ENCODE data around the gene CNTN4.
"Not testable (repeated sequence)": the region's sequence is repeated elsewhere in the genome, so short reads cannot be mapped to it uniquely, and the experiment has no call there.

The CNTN4 gene

GRCh38 chr3:2967871-2968270 lies 869.2 kb downstream of the CNTN4 start:
- no peak overlapping the region for H3K27ac ChIP-seq (ENCODE audit: low read depth in 2 of 2, low read length in 2 of 2)
- H3K4me3 ChIP-seq (ENCODE audit: low read length in 2 of 2): no peak overlapping the region
- no peaks in the 10 kb centered on the region for H3K4me1 ChIP-seq (ENCODE audit: control insufficient read depth in 2 of 2, insufficient read depth in 2 of 2, low read length in 2 of 2)
- no peak overlapping the region for H3K9ac ChIP-seq (ENCODE audit: low read depth in 1 of 2, low read length in 2 of 2)
- no peaks in the 10 kb centered on the region for H3K9me3 ChIP-seq (ENCODE audit: control insufficient read depth in 2 of 2, low read length in 2 of 2)
- H3K27me3 ChIP-seq (ENCODE audit: control insufficient read depth in 2 of 2, insufficient read depth in 2 of 2, low read length in 2 of 2): no peaks in the 10 kb centered on the region
- H3K36me3 ChIP-seq (ENCODE audit: control insufficient read depth in 2 of 2, insufficient read depth in 2 of 2, low read length in 2 of 2): no peaks in the 10 kb centered on the region

- Histone ChIP-seq H3K27me3 (ENCODE audit: control insufficient read depth in 2 of 2, insufficient read depth in 2 of 2, low read length in 2 of 2) (no peaks in the 10 kb centered on the region), H3K36me3 (ENCODE audit: control insufficient read depth in 2 of 2, insufficient read depth in 2 of 2, low read length in 2 of 2) (no peaks in the 10 kb centered on the region), H3K9me3 (ENCODE audit: control insufficient read depth in 2 of 2, low read length in 2 of 2) (no peaks in the 10 kb centered on the region), H3K27ac (ENCODE audit: low read depth in 2 of 2, low read length in 2 of 2) (no peak overlapping the region), H3K9ac (ENCODE audit: low read depth in 1 of 2, low read length in 2 of 2) (no peak overlapping the region), H3K4me1 (ENCODE audit: control insufficient read depth in 2 of 2, insufficient read depth in 2 of 2, low read length in 2 of 2) (no peaks in the 10 kb centered on the region), H3K4me3 (ENCODE audit: low read length in 2 of 2) (no peak overlapping the region)
Observed at GRCh38 chr3:2968475-2968874, 869.8 kb downstream of the CNTN4 start.

GRCh38 chr3:2976212-2976611 lies 877.5 kb downstream of the CNTN4 start:
- H3K9me3 ChIP-seq (ENCODE audit: control insufficient read depth in 2 of 2, low read length in 2 of 2): no peaks in the 10 kb centered on the region
- no peaks in the 10 kb centered on the region for H3K4me1 ChIP-seq (ENCODE audit: control insufficient read depth in 2 of 2, insufficient read depth in 2 of 2, low read length in 2 of 2)
- no peaks in the 10 kb centered on the region for H3K36me3 ChIP-seq (ENCODE audit: control insufficient read depth in 2 of 2, insufficient read depth in 2 of 2, low read length in 2 of 2)
- no peak overlapping the region for H3K27ac ChIP-seq (ENCODE audit: low read depth in 2 of 2, low read length in 2 of 2)
- H3K27me3 ChIP-seq (ENCODE audit: control insufficient read depth in 2 of 2, insufficient read depth in 2 of 2, low read length in 2 of 2): no peaks in the 10 kb centered on the region
- H3K9ac ChIP-seq (ENCODE audit: low read depth in 1 of 2, low read length in 2 of 2): no peak overlapping the region
- H3K4me3 ChIP-seq (ENCODE audit: low read length in 2 of 2): no peak overlapping the region

GRCh38 chr3:2976796-2977195 lies 878.1 kb downstream of the CNTN4 start:
- H3K27ac ChIP-seq (ENCODE audit: low read depth in 2 of 2, low read length in 2 of 2): no peak overlapping the region
- no peak overlapping the region for H3K4me3 ChIP-seq (ENCODE audit: low read length in 2 of 2)
- H3K9me3 ChIP-seq (ENCODE audit: control insufficient read depth in 2 of 2, low read length in 2 of 2): no peaks in the 10 kb centered on the region
- no peaks in the 10 kb centered on the region for H3K27me3 ChIP-seq (ENCODE audit: control insufficient read depth in 2 of 2, insufficient read depth in 2 of 2, low read length in 2 of 2)
- H3K36me3 ChIP-seq (ENCODE audit: control insufficient read depth in 2 of 2, insufficient read depth in 2 of 2, low read length in 2 of 2): no peaks in the 10 kb centered on the region
- no peak overlapping the region for H3K9ac ChIP-seq (ENCODE audit: low read depth in 1 of 2, low read length in 2 of 2)
- H3K4me1 ChIP-seq (ENCODE audit: control insufficient read depth in 2 of 2, insufficient read depth in 2 of 2, low read length in 2 of 2): no peaks in the 10 kb centered on the region

- H3K27ac ChIP-seq (ENCODE audit: low read depth in 2 of 2, low read length in 2 of 2): no peak overlapping the region
- no peak overlapping the region for H3K9ac ChIP-seq (ENCODE audit: low read depth in 1 of 2, low read length in 2 of 2)
- no peaks in the 10 kb centered on the region for H3K9me3 ChIP-seq (ENCODE audit: control insufficient read depth in 2 of 2, low read length in 2 of 2)
- no peaks in the 10 kb centered on the region for H3K27me3 ChIP-seq (ENCODE audit: control insufficient read depth in 2 of 2, insufficient read depth in 2 of 2, low read length in 2 of 2)
- no peaks in the 10 kb centered on the region for H3K36me3 ChIP-seq (ENCODE audit: control insufficient read depth in 2 of 2, insufficient read depth in 2 of 2, low read length in 2 of 2)
- H3K4me3 ChIP-seq (ENCODE audit: low read length in 2 of 2): no peak overlapping the region
- no peaks in the 10 kb centered on the region for H3K4me1 ChIP-seq (ENCODE audit: control insufficient read depth in 2 of 2, insufficient read depth in 2 of 2, low read length in 2 of 2)
Observed at GRCh38 chr3:2978977-2979732, 880.5 kb downstream of the CNTN4 start.

- H3K27me3 ChIP-seq (ENCODE audit: control insufficient read depth in 2 of 2, insufficient read depth in 2 of 2, low read length in 2 of 2): no peaks in the 10 kb centered on the region
- H3K27ac ChIP-seq (ENCODE audit: low read depth in 2 of 2, low read length in 2 of 2): no peak overlapping the region
- no peaks in the 10 kb centered on the region for H3K36me3 ChIP-seq (ENCODE audit: control insufficient read depth in 2 of 2, insufficient read depth in 2 of 2, low read length in 2 of 2)
- no peaks in the 10 kb centered on the region for H3K9me3 ChIP-seq (ENCODE audit: control insufficient read depth in 2 of 2, low read length in 2 of 2)
- no peak overlapping the region for H3K9ac ChIP-seq (ENCODE audit: low read depth in 1 of 2, low read length in 2 of 2)
- H3K4me3 ChIP-seq (ENCODE audit: low read length in 2 of 2): no peak overlapping the region
- H3K4me1 ChIP-seq (ENCODE audit: control insufficient read depth in 2 of 2, insufficient read depth in 2 of 2, low read length in 2 of 2): no peaks in the 10 kb centered on the region
Observed at GRCh38 chr3:2984005-2984830, 885.6 kb downstream of the CNTN4 start.

- Histone ChIP-seq H3K27me3 (ENCODE audit: control insufficient read depth in 2 of 2, insufficient read depth in 2 of 2, low read length in 2 of 2) (no peaks in the 10 kb centered on the region), H3K4me1 (ENCODE audit: control insufficient read depth in 2 of 2, insufficient read depth in 2 of 2, low read length in 2 of 2) (no peaks in the 10 kb centered on the region), H3K36me3 (ENCODE audit: control insufficient read depth in 2 of 2, insufficient read depth in 2 of 2, low read length in 2 of 2) (no peaks in the 10 kb centered on the region), H3K27ac (ENCODE audit: low read depth in 2 of 2, low read length in 2 of 2) (no peak overlapping the region), H3K4me3 (ENCODE audit: low read length in 2 of 2) (no peak overlapping the region), H3K9me3 (ENCODE audit: control insufficient read depth in 2 of 2, low read length in 2 of 2) (no peaks in the 10 kb centered on the region), H3K9ac (ENCODE audit: low read depth in 1 of 2, low read length in 2 of 2) (no peak overlapping the region)
Observed at GRCh38 chr3:2984831-2985220, 886.2 kb downstream of the CNTN4 start.

GRCh38 chr3:2985479-2985878 lies 886.8 kb downstream of the CNTN4 start:
- Histone ChIP-seq H3K9ac (ENCODE audit: low read depth in 1 of 2, low read length in 2 of 2) (no peak overlapping the region), H3K9me3 (ENCODE audit: control insufficient read depth in 2 of 2, low read length in 2 of 2) (no peaks in the 10 kb centered on the region), H3K4me3 (ENCODE audit: low read length in 2 of 2) (no peak overlapping the region), H3K27ac (ENCODE audit: low read depth in 2 of 2, low read length in 2 of 2) (no peak overlapping the region), H3K4me1 (ENCODE audit: control insufficient read depth in 2 of 2, insufficient read depth in 2 of 2, low read length in 2 of 2) (no peaks in the 10 kb centered on the region), H3K36me3 (ENCODE audit: control insufficient read depth in 2 of 2, insufficient read depth in 2 of 2, low read length in 2 of 2) (no peaks in the 10 kb centered on the region), H3K27me3 (ENCODE audit: control insufficient read depth in 2 of 2, insufficient read depth in 2 of 2, low read length in 2 of 2) (no peaks in the 10 kb centered on the region)

GRCh38 chr3:2992534-2992933 lies 893.9 kb downstream of the CNTN4 start:
- Histone ChIP-seq H3K4me1 (ENCODE audit: control insufficient read depth in 2 of 2, insufficient read depth in 2 of 2, low read length in 2 of 2) (no peaks in the 10 kb centered on the region), H3K9ac (ENCODE audit: low read depth in 1 of 2, low read length in 2 of 2) (no peak overlapping the region), H3K36me3 (ENCODE audit: control insufficient read depth in 2 of 2, insufficient read depth in 2 of 2, low read length in 2 of 2) (no peaks in the 10 kb centered on the region), H3K9me3 (ENCODE audit: control insufficient read depth in 2 of 2, low read length in 2 of 2) (no peaks in the 10 kb centered on the region), H3K27ac (ENCODE audit: low read depth in 2 of 2, low read length in 2 of 2) (no peak overlapping the region), H3K27me3 (ENCODE audit: control insufficient read depth in 2 of 2, insufficient read depth in 2 of 2, low read length in 2 of 2) (no peaks in the 10 kb centered on the region), H3K4me3 (ENCODE audit: low read length in 2 of 2) (no peak overlapping the region)

GRCh38 chr3:2993130-2993529 lies 894.5 kb downstream of the CNTN4 start:
- not testable (repeated sequence) for H3K9me3 ChIP-seq (ENCODE audit: control insufficient read depth in 2 of 2, low read length in 2 of 2); H3K4me3 ChIP-seq (ENCODE audit: low read length in 2 of 2); H3K9ac ChIP-seq (ENCODE audit: low read depth in 1 of 2, low read length in 2 of 2); H3K27ac ChIP-seq (ENCODE audit: low read depth in 2 of 2, low read length in 2 of 2); H3K4me1 ChIP-seq (ENCODE audit: control insufficient read depth in 2 of 2, insufficient read depth in 2 of 2, low read length in 2 of 2); H3K36me3 ChIP-seq (ENCODE audit: control insufficient read depth in 2 of 2, insufficient read depth in 2 of 2, low read length in 2 of 2); H3K27me3 ChIP-seq (ENCODE audit: control insufficient read depth in 2 of 2, insufficient read depth in 2 of 2, low read length in 2 of 2)
